Activated gamma-delta T cell treated with anti-CD3 and anti-CD28 coated beads, Interleukin-2, amount 50 U/mL, for 16 hours (primary cell): Measurements from ENCODE around the gene CHAMP1.
A peak's percentile ranks its signal among the peaks of the same experiment; 100 is the strongest.

Experiments
- DNase-seq: peaks from one replicate; pipeline ENCODE4 v3.0.0-alpha.2; 2020; ENCODE audit warnings: low read depth

The CHAMP1 gene

GRCh38 chr13:114314074-114314912 is at the start of gene CHAMP1:
Gene CHAMP1 (plus strand): TSS chr13:114314503. CDS start chr13:114323843, 9,340 bp downstream.
- DNase-seq: peak; percentile 79

GRCh38 chr13:114264886-114265611 is 49.3 kb upstream of the CHAMP1 start:
- no peak for DNase-seq

- DNase-seq: no peak
Measured at GRCh38 chr13:114266241-114266640, 48.1 kb upstream of the CHAMP1 start.

- no peak for DNase-seq
Measured at GRCh38 chr13:114268344-114269280, 45.7 kb upstream of the CHAMP1 start.

- DNase-seq: no peak
Measured at GRCh38 chr13:114269281-114269770, 45.0 kb upstream of the CHAMP1 start.

GRCh38 chr13:114272977-114273376 is 41.3 kb upstream of the CHAMP1 start:
- no peak for DNase-seq

GRCh38 chr13:114275304-114275703 is 39.0 kb upstream of the CHAMP1 start:
- no peak for DNase-seq

GRCh38 chr13:114279146-114279545 is 35.2 kb upstream of the CHAMP1 start:
- no peak for DNase-seq

- DNase-seq: no peak
Measured at GRCh38 chr13:114279758-114280355, 34.4 kb upstream of the CHAMP1 start.

GRCh38 chr13:114281351-114282040 is 32.8 kb upstream of the CHAMP1 start, which contains the start of gene UPF3A:
Gene UPF3A (plus strand): TSS chr13:114281601. CDS start chr13:114281640, 39 bp downstream.
- DNase-seq: peak; percentile 79

GRCh38 chr13:114282041-114282670 is 32.1 kb upstream of the CHAMP1 start:
- peak; percentile 52 for DNase-seq

GRCh38 chr13:114283576-114283975 is 30.7 kb upstream of the CHAMP1 start:
- no peak for DNase-seq

GRCh38 chr13:114284680-114285079 is 29.6 kb upstream of the CHAMP1 start:
- no peak for DNase-seq

GRCh38 chr13:114285166-114285808 is 29.0 kb upstream of the CHAMP1 start:
- no peak for DNase-seq

- DNase-seq: no peak
Measured at GRCh38 chr13:114286808-114287207, 27.5 kb upstream of the CHAMP1 start.

- DNase-seq: no peak
Measured at GRCh38 chr13:114288157-114288591, 26.1 kb upstream of the CHAMP1 start.

GRCh38 chr13:114296448-114296847 is 17.9 kb upstream of the CHAMP1 start:
- DNase-seq: no peak

GRCh38 chr13:114296902-114297301 is 17.4 kb upstream of the CHAMP1 start:
- DNase-seq: no peak

- no peak for DNase-seq
Measured at GRCh38 chr13:114298866-114299265, 15.4 kb upstream of the CHAMP1 start.
